K562 (cell line): ENCODE data around the gene S100A4. TPM values are rescaled to one million over a fixed set of nuclear protein-coding genes. Genes with fewer than 3 reads are reported as not detected.

Experiments
- CBFA2T3 ChIP-seq: fragments of 450-650 bp; IDR thresholded peaks from 2 replicates; pipeline ENCODE4 v1.6.1; 2017
- CCAR2 ChIP-seq: fragments of 200-400 bp; formaldehyde crosslinking; IDR thresholded peaks from 2 replicates; pipeline ENCODE4 v1.6.1; 2017; ENCODE audit warnings: mild to moderate bottlenecking, low read depth, low read length
- CEBPB ChIP-seq: fragments of 450-650 bp; IDR thresholded peaks from 2 replicates; pipeline ENCODE4 v1.6.1; 2016; ENCODE audit warnings: missing genetic modification characterization, missing compliant biosample characterization
- CEBPZ ChIP-seq: fragments of 150-350 bp; IDR thresholded peaks from 2 replicates; pipeline ENCODE4 v1.6.1; 2014; ENCODE audit warnings: low read depth, mild to moderate bottlenecking, low read length, borderline replicate concordance
- EGR1 ChIP-seq: fragments of 450-650 bp; conservative IDR thresholded peaks from 2 replicates; pipeline ENCODE4 v1.6.1; 2017; ENCODE audit warnings: mild to moderate bottlenecking
- ERF ChIP-seq: fragments of 450-650 bp; formaldehyde crosslinking; IDR thresholded peaks from 2 replicates; pipeline ENCODE4 v1.4.0; 2020; ENCODE audit warnings: mild to moderate bottlenecking, mixed read lengths
- FOSL1 ChIP-seq: fragments of 200-800 bp; sonication (Bioruptor generic); conservative IDR thresholded peaks from 2 replicates; pipeline ENCODE4 v1.6.1; 2016; ENCODE audit warnings: missing genetic modification characterization, missing compliant biosample characterization
- LEF1 ChIP-seq: fragments of 450-650 bp; IDR thresholded peaks from 2 replicates; pipeline ENCODE4 v1.6.1; 2016; ENCODE audit warnings: mild to moderate bottlenecking
- MEF2D ChIP-seq: conservative IDR thresholded peaks from 2 replicates; pipeline ENCODE4 v1.6.1; 2016; ENCODE audit warnings: low read depth, missing genetic modification characterization, missing compliant biosample characterization
- POLR2H ChIP-seq: IDR thresholded peaks from 2 replicates; pipeline ENCODE4 v1.6.1; 2016; ENCODE audit warnings: missing genetic modification characterization, low read depth, mild to moderate bottlenecking, control low read depth, missing compliant biosample characterization, moderate library complexity
- PTTG1 ChIP-seq: fragments of 450-650 bp; IDR thresholded peaks from 2 replicates; pipeline ENCODE4 v1.6.1; 2016; ENCODE audit warnings: low read depth, mild to moderate bottlenecking, missing genetic modification characterization, missing compliant biosample characterization
- RNF219 ChIP-seq: fragments of 250-450 bp; sonication (Bioruptor Pico); IDR thresholded peaks from 2 replicates; pipeline ENCODE4 v1.5.0; 2022; ENCODE audit warnings: mild to moderate bottlenecking
- SLC30A9 ChIP-seq: fragments of 250-450 bp; sonication (Bioruptor Pico); IDR thresholded peaks from 2 replicates; pipeline ENCODE4 v1.8.0; 2022; ENCODE audit warnings: mild to moderate bottlenecking, moderate library complexity
- ZNF23 ChIP-seq: fragments of 250-450 bp; sonication (Bioruptor Pico); IDR thresholded peaks from 2 replicates; pipeline ENCODE4 v1.4.0; 2020; ENCODE audit warnings: mild to moderate bottlenecking
- ZNF583 ChIP-seq: fragments of 250-450 bp; sonication (Bioruptor Pico); IDR thresholded peaks from 2 replicates; pipeline ENCODE4 v1.4.0; 2020
- ZNF592 ChIP-seq: fragments of 450-650 bp; IDR thresholded peaks from 2 replicates; pipeline ENCODE4 v1.6.1; 2017; ENCODE audit warnings: antibody characterized with exemption, mild to moderate bottlenecking
- polyA plus RNA-seq, 8 experiments: library from polyadenylated mRNA; depleted of rRNA in 4 of 8; stranded (reverse) in 5 of 8; unstranded in 3 of 8; fragments of >200 nt; fragmentation: Nextera tagmentation in 2 of 8; fragmentation: Illumina TruSeq in 1 of 8; extraction: Ambion mirVana in 2 of 8; extraction: Trizol in 1 of 8; gene quantifications; 2 replicates each; pipeline versions ENCODE4 v1.2.1 to v1.2.3, GENCODE V29; 2011 to 2014; ENCODE audit warnings: inconsistent platforms in 1 of 8, missing spikeins in 1 of 8
- total RNA-seq, 7 experiments: library from RNA; depleted of rRNA in 6 of 7; stranded (reverse); fragments of >200 nt in 6 of 7; fragmentation: Illumina TruSeq in 2 of 7; extraction: Trizol in 2 of 7; gene quantifications; 2 replicates each; pipeline versions ENCODE4 v1.2.1 to v1.2.3, GENCODE V29; 2011 to 2021; ENCODE audit warnings: low replicate concordance in 1 of 7

The S100A4 gene
- total and polyA plus RNA-seq, 9 of the 15 experiments (the other 6 are each of a cell fraction or from before 2014, with no cell fraction given): 3.7 to 20.1 (median 11.2) TPM

GRCh38 chr1:153545067-153546055 is at the start of gene S100A4 (continued):
- TF ChIP-seq LEF1 (no peak), EGR1 (peak; percentile 90), PTTG1 (tag) (no peak), SLC30A9 (CRISPR knock-in tag) (no peak), ZNF583 (CRISPR knock-in tag) (no peak), FOSL1 (no peak), ZNF592 (peak; percentile 32; the same call in 1 of the 2 replicates), CCAR2 (no peak), CBFA2T3 (peak; percentile 82), ZNF23 (CRISPR knock-in tag) (no peak), POLR2H (no peak), CEBPZ (no peak), RNF219 (CRISPR knock-in tag) (no peak), CEBPB (tag) (no peak), MEF2D (no peak), ERF (CRISPR knock-in tag) (no peak)
